Measurements from ENCODE around the gene PRR14.
A peak's percentile ranks its signal among the peaks of the same experiment; 100 is the strongest.
"Not testable (repeated sequence)": the region's sequence is repeated elsewhere in the genome, so short reads cannot be mapped to it uniquely, and the experiment has no call there.

The PRR14 gene

DNA sequence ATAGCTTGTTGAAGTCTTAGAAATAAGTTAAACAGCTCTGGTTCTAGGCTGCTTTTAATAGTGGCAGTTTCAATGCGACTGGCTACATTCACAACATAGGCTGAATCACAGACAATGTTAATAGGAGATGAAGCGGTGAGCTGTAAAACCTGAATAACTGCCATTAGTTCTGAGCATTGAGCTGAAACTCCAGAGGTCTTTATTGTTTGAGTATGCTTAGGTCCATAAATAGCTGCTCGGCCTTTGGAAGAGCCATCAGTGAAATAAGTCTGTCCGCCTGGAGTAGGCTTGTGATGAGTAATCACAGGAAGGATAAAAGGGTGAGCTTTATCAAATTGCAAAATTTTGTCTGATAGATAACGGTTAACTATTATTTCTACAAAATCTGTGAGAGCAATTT, 31.1 kb upstream of the PRR14 start:
- H3K9me3 Mint-ChIP-seq: no peaks in the 10 kb centered on the region
- no peak overlapping the region for H3K4me3 Mint-ChIP-seq
- no peak for DNase-seq
- peaks cover 33% of the 10 kb centered on the region for H3K27me3 Mint-ChIP-seq
- no peak overlapping the region for H3K27ac Mint-ChIP-seq
- peaks cover 4% of the 10 kb centered on the region for H3K4me1 Mint-ChIP-seq
- H3K36me3 Mint-ChIP-seq: no peaks in the 10 kb centered on the region
- CTCF ChIA-PET: interaction anchor here (0.7 to 2.5 kb wide), 6 partner anchors 9 to 190 kb away, joined by 3 to 15 read pairs (median 4); partner anchors contain the start of gene DCTPP1

DNA sequence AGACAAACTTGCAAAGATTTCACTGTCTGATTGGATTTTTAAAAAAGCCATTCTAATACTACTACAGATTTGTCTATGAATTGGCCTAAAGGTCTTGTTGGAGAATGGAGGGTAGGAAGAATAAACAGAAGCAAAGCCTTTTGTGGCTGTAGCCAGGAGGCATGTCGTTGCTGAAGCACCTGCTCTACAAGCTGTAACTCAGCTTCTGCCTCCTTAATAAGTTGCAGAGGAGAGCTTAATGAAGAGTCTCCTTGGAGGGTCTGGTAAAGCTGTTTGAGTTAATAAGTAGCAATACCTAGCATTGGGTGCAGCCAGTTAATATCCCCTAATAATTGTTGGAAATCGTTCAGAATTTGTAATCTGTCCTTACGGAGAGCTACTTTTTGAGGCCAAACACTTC, 30.6 kb upstream of the PRR14 start:
- H3K27ac Mint-ChIP-seq: no peak overlapping the region
- no peak overlapping the region for H3K4me3 Mint-ChIP-seq
- no peaks in the 10 kb centered on the region for H3K36me3 Mint-ChIP-seq
- no peak for DNase-seq
- CTCF ChIA-PET: interaction anchor here (0.7 to 2.5 kb wide), 6 partner anchors 9 to 190 kb away, joined by 3 to 15 read pairs (median 4); partner anchors contain the start of gene DCTPP1
- H3K9me3 Mint-ChIP-seq: no peaks in the 10 kb centered on the region
- peaks cover 4% of the 10 kb centered on the region for H3K4me1 Mint-ChIP-seq
- peaks cover 32% of the 10 kb centered on the region for H3K27me3 Mint-ChIP-seq

DNA sequence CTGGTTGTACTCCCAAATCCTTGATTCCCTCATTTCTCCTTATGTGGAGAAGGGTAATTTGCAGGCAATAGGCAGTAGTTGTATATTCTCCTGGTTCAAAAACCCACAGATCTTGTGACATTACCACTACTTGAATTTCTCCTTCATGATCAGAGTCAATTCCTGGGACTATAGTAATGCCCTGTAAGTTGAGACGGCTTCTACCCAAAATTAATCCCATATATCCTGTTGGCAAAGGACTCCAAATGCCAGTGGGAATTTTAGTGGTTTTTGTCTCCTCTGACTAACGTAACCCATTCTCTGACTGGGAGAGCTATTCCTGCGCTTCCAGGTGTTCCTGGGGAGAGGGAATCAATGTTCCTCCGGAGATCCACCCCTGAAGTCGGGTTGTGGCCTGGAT, 29.0 kb upstream of the PRR14 start:
- Mint-ChIP-seq H3K27me3 (peaks cover 27% of the 10 kb centered on the region), H3K36me3 (no peaks in the 10 kb centered on the region), H3K4me3 (no peak overlapping the region), H3K27ac (no peak overlapping the region), H3K9me3 (no peaks in the 10 kb centered on the region), H3K4me1 (no peaks in the 10 kb centered on the region)
- DNase-seq: no peak
- CTCF ChIA-PET: interaction anchor here (1.7 kb wide), 1 partner anchor 212 kb away, joined by 4 read pairs; no protein-coding TSS in a partner anchor

DNA sequence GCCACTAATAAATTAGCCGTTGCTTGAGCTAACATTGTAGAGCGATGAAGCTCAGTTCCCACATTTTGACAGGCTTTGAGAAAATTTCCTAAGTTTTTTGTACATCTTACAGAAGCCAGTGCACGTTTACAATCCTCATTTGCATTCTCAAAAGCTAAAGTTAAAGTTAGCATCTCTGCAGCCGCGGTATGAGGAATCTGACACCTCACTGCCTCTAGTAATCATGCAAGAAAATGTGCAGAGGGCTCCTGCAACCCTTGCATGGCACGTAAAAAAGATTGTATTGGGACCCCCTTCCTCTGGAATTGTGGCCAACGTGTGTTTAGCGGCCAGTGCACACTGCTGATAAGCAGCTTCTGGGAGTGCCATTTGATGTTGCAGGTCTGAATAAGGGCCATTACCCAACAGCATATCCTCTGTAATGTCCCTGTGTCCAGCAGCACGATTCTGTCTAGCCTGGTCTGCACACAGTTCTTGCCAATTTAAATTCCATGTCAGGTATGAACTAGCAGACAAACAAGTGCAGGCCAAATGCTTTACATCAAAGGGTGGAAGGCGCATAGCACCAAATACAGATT, 28.2 kb upstream of the PRR14 start:
- no peak for DNase-seq

DNA sequence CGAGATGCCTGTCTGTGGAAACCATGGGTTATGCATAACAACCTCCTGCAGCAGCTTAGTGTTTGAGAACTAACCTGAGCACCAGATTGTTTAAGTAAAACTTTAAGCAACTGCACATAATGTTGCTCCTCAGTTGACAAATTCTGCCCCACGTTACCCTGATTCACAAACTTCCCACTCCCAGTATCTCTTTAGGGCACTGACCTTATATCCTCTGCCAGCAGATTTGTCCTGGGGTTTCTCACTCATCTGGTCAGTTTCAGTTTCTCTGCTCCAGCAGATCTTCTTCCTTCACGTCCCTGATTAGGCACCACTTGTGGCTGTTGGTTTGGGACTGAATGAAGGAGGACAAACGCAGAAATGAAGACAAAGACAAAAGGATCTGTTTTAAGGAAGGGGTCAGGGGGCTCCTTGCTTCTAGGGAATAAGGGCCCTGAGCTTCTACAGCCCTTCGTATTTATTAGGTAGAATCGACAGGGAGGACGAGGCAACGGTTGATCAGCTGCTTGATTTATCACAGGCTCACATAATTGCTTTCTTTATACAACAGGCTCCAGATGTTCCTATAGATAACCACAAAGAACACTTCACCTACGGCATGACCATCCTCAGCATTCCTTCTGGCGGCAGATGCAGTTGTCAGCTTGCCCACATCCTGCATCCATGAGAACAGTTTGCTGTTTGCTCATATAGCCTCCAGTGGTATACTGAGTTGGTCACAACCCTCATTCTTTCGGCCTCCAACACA, 27.1 kb upstream of the PRR14 start:
- no peak for DNase-seq
- Mint-ChIP-seq H3K4me3 (no peak overlapping the region), H3K9me3 (no peaks in the 10 kb centered on the region), H3K4me1 (peaks cover 6% of the 10 kb centered on the region), H3K27ac (no peak overlapping the region), H3K36me3 (no peaks in the 10 kb centered on the region), H3K27me3 (peaks cover 21% of the 10 kb centered on the region)
- CTCF ChIA-PET: interaction anchor here (1.4 kb wide), 1 partner anchor 8 kb away, joined by 7 read pairs; no protein-coding TSS in a partner anchor

More for the DNA sequence above, 28.2 kb upstream of the PRR14 start:
- H3K4me1 Mint-ChIP-seq: no peaks in the 10 kb centered on the region
- H3K27ac Mint-ChIP-seq: no peak overlapping the region
- no peaks in the 10 kb centered on the region for H3K9me3 Mint-ChIP-seq
- H3K27me3 Mint-ChIP-seq: peaks cover 27% of the 10 kb centered on the region
- H3K4me3 Mint-ChIP-seq: no peak overlapping the region
- CTCF ChIA-PET: interaction anchor here (1.7 kb wide), 1 partner anchor 213 kb away, joined by 4 read pairs; no protein-coding TSS in a partner anchor
- no peaks in the 10 kb centered on the region for H3K36me3 Mint-ChIP-seq

DNA sequence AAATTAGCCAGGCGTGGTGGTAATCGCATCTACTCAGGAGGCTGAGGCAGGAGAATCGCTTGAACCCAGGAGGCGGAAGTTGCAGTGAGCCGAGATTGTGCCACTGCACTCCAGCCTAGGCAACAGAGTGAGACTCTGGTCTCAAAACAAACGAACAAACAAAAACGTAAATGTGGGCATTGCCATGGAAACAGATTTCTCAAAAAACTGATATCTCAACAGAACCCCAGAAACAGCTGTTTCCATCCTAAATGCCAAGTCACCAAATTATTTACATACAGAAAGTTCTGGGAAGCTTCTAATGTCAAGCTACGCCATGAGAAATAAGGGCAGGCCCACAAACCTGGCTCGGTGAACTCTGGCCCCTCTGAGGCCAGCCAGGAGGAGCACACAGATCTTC, 24.5 kb upstream of the PRR14 start:
- Mint-ChIP-seq H3K9me3 (no peaks in the 10 kb centered on the region), H3K4me3 (no peak overlapping the region), H3K36me3 (no peaks in the 10 kb centered on the region), H3K4me1 (peaks cover 12% of the 10 kb centered on the region), H3K27ac (no peak overlapping the region), H3K27me3 (peaks cover 33% of the 10 kb centered on the region)
- DNase-seq: no peak
- CTCF ChIA-PET: interaction anchor here (0.6 to 1.1 kb wide), 3 partner anchors 7 to 196 kb away, joined by 3 to 4 read pairs (median 3); partner anchors contain the start of gene DCTPP1

DNA sequence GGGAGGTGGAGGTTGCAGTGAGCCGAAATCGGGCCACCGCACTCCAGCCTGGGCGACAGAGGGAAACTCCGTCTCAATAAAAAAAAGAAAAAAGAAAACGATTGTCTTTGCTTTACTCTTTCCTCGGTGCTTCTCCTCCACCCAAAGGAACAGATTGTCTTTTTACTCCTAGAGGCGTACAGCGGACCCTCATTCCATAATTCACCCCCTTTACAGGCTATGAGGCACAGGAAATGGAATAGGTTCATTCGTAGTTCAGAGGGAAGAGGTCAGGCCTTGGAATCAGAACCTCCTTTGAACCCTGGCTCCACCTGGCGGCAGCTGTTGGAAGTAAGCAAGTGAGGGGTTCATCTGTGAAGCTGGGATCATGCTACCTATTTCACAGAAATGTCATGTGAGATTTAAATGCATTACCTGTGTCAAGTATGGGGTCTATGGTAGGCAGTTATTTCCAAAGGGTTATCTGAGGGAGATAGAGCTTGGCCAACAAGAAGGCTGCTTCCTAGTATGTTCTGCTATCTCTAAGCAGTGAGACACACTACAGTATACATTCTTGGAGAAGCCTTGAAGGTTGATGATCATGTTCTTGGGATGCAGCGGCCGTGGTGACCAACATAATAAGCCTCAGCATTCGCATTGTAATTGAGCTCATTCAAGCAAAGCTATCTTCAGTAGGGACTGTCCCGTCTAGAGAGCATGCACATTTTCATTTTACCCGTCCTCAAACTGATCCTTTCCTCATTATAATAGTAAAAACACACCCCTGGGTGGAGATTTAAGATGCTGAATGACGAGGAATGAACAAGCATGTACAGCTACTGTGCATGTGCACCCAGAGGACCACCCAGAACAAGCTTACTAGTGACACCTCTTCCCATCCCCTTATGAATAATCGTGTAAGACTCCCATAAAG, 21.9 kb upstream of the PRR14 start:
- peaks cover 14% of the 10 kb centered on the region for H3K4me1 Mint-ChIP-seq
- H3K4me3 Mint-ChIP-seq: no peak overlapping the region
- peaks cover 17% of the 10 kb centered on the region for H3K27me3 Mint-ChIP-seq
- H3K27ac Mint-ChIP-seq: no peak overlapping the region
- peak; percentile 92 for DNase-seq
- CTCF ChIA-PET: interaction anchor here (0.7 to 5.2 kb wide), 17 partner anchors 9 to 206 kb away, joined by 3 to 34 read pairs (median 4); partner anchors contain the start of gene DCTPP1
- no peaks in the 10 kb centered on the region for H3K9me3 Mint-ChIP-seq
- H3K36me3 Mint-ChIP-seq: no peaks in the 10 kb centered on the region

DNA sequence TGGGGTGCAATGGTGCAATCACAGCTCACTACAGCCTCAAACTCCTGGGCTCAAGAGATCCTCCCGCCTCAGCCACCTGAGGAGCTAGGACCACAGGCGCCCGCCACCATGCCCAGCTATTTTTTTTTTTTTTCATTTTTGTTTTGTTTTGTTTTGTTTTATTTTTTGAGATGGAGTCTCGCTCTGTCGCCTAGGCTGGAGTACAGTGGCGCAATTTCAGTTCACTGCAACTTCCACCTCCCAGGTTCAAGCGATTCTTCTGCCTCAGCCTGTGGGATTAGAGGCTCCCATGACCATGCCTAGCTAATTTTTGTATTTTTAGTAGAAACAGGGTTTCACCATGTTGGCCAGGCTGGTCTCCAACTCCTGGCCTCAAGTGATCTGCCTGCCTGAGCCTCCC, 18.3 kb upstream of the PRR14 start:
- not testable (repeated sequence) for H3K36me3 Mint-ChIP-seq, H3K27ac Mint-ChIP-seq, DNase-seq, H3K9me3 Mint-ChIP-seq, H3K4me3 Mint-ChIP-seq
- H3K27me3 Mint-ChIP-seq: peaks cover 12% of the 10 kb centered on the region
- CTCF ChIA-PET: interaction anchor here (0.7 to 5.2 kb wide), 5 partner anchors 17 to 203 kb away, joined by 3 to 34 read pairs (median 3); partner anchors contain the start of gene DCTPP1
- peaks cover 33% of the 10 kb centered on the region for H3K4me1 Mint-ChIP-seq

DNA sequence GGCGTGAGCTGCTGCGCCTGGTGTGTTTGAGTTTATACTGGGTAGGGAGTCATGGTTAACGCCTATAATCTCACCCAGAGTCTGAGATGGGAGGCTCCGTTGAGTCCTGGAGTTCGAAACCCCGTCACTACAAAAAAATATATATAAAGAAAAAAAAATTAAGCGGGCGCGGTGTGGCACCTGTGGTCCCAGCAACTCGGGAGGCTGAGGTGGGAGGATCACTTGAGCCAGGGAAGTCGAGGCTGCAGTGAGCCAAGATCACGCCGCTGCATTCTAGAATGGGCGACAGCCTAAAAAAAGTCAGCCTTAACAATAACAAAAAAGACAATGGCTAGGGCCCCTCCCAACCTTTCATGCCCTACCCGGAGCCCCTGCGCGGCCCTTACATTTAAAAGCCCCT, 17.2 kb upstream of the PRR14 start:
- H3K36me3 Mint-ChIP-seq: no peaks in the 10 kb centered on the region
- H3K4me3 Mint-ChIP-seq: peak overlapping the region; percentile 93
- no peaks in the 10 kb centered on the region for H3K9me3 Mint-ChIP-seq
- no peak for DNase-seq
- peaks cover 28% of the 10 kb centered on the region for H3K4me1 Mint-ChIP-seq
- peaks cover 12% of the 10 kb centered on the region for H3K27me3 Mint-ChIP-seq
- peak overlapping the region; percentile 98 for H3K27ac Mint-ChIP-seq
- CTCF ChIA-PET: interaction anchor here (0.8 kb wide), 1 partner anchor 25 kb away, joined by 3 read pairs; no protein-coding TSS in a partner anchor

DNA sequence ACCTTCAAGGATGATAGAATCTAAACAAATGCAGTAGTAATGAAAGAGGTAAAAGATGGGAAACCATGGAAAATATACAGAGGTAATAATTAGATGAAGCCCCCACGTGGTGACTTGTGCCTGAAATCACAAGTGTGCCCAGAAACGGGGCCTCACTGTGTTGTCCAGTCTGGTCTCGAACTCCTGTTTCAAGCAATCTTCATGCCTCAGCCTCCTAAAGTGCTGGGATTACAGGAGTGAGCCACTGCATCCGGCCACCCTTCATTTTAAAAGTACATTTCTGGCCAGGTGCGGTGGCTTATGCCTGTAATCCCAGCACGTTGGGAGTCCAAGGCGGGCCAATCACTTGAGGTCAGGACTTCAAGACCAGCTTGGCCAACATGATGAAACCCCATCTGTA, 14.2 kb upstream of the PRR14 start:
- H3K9me3 Mint-ChIP-seq: no peaks in the 10 kb centered on the region
- no peak overlapping the region for H3K27ac Mint-ChIP-seq
- H3K4me1 Mint-ChIP-seq: peaks cover 21% of the 10 kb centered on the region
- no peak for DNase-seq
- no peaks in the 10 kb centered on the region for H3K36me3 Mint-ChIP-seq
- CTCF ChIA-PET: interaction anchor here (1.1 to 1.8 kb wide), 4 partner anchors 9 to 21 kb away, joined by 3 to 6 read pairs (median 4); no protein-coding TSS in a partner anchor
- H3K4me3 Mint-ChIP-seq: no peak overlapping the region
- peaks cover 4% of the 10 kb centered on the region for H3K27me3 Mint-ChIP-seq

DNA sequence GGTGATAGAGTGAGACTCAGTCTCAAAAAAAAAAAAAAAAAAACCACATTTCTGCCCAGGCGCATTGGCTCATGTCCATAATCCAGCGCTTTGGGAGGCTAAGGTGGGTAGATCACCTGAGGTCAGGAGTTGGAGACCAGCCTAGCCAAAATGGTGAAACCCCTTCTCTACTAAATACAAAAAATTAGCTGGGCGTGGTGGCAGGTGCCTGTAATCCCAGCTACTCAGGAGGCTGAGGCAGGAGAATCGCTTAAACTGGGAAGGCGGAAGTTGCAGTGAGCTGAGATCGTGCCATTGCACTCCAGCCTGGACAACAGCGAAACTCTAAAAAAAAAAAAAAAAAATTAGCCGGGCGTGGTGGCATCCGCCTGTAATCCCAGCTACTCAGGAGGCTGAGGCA, 13.6 kb upstream of the PRR14 start:
- not testable (repeated sequence) for H3K27ac Mint-ChIP-seq, H3K4me3 Mint-ChIP-seq, DNase-seq, H3K36me3 Mint-ChIP-seq, H3K27me3 Mint-ChIP-seq, H3K9me3 Mint-ChIP-seq
- CTCF ChIA-PET: interaction anchor here (0.9 to 1.8 kb wide), 9 partner anchors 9 to 585 kb away, joined by 3 to 7 read pairs (median 4); partner anchors contain the start of genes FBRS and PRR14
- peaks cover 21% of the 10 kb centered on the region for H3K4me1 Mint-ChIP-seq

DNA sequence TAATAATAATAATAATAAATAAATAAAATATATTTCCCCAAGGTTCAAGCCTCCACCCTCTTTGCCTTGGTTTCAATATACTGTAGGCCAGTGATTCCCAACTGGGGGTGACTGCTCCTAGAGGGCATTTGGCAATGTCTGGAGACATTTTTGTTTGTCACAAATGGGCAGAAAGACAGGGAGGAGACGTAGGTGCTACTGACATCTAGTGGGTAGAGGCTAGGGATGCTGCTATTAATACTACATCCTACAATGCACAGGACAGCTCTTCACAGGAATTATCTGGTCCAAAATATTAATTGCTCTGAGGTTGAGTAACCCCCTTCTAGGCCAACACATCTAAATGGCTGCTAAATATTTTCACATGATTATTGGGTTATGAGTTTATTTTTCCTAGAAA, 12.8 kb upstream of the PRR14 start:
- H3K36me3 Mint-ChIP-seq: no peaks in the 10 kb centered on the region
- no peak overlapping the region for H3K4me3 Mint-ChIP-seq
- peaks cover 21% of the 10 kb centered on the region for H3K4me1 Mint-ChIP-seq
- H3K27ac Mint-ChIP-seq: no peak overlapping the region
- CTCF ChIA-PET: interaction anchor here (0.9 to 1.8 kb wide), 8 partner anchors 9 to 586 kb away, joined by 3 to 7 read pairs (median 4); partner anchors contain the start of genes FBRS and PRR14
- H3K27me3 Mint-ChIP-seq: peaks cover 4% of the 10 kb centered on the region
- DNase-seq: peak; percentile 52
- H3K9me3 Mint-ChIP-seq: no peaks in the 10 kb centered on the region

DNA sequence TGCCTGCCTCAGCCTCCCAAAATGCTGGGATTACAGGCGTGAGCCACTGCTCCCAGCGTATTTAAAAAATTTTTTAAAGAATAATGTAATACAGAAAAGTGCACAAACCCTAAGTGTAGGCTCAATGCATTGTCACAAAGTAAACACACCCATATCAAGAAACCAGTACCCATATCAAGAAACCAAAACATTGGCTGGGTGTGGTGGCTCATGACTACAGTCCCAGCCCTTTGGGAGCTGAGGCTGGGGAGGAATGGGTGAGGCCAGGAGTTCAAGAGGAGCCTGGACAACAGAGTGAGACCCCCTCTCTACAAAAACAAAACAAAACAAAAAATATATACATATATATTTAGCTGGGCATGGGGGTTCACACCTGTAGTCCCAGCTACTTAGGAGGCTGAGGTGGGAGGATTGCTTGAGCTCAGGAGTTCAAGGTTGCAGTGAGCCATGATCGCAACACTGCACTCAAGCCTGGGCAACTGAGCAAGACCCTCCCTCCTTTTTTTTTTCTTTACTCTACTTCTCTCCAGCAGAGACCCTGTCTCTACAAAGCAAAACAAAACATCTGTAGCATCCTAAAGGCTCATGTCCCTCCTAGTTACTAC, 9.3 kb upstream of the PRR14 start:
- CTCF ChIA-PET: interaction anchor here (0.6 kb wide), 2 partner anchors 9 to 285 kb away, joined by 3 to 4 read pairs; partner anchors contain the start of gene PRR14
- Mint-ChIP-seq H3K27me3 (peaks cover 11% of the 10 kb centered on the region), H3K9me3 (no peaks in the 10 kb centered on the region), H3K4me1 (peaks cover 2% of the 10 kb centered on the region), H3K36me3 (no peaks in the 10 kb centered on the region), H3K27ac (no peak overlapping the region), H3K4me3 (no peak overlapping the region)
- DNase-seq: no peak
